HG03066 (cell line): Measurements from ENCODE around the gene GNAZ.

ENCODE experiments used
- ATAC-seq: cut with Tn5 transposase; IDR thresholded peaks from one replicate; pipeline ENCODE4 v1.9.1; 2021; ENCODE audit warnings: low read depth; ENCODE audit not compliant: unreplicated experiment

GNAZ gene

GRCh38 chr22:23090457-23090835 is 20.1 kb downstream of the GNAZ start:
- ATAC-seq = no peak

GRCh38 chr22:23091760-23092159 is 21.4 kb downstream of the GNAZ start:
- no peak for ATAC-seq

- ATAC-seq = no peak
Observed at GRCh38 chr22:23092217-23092955, 22.1 kb downstream of the GNAZ start.

GRCh38 chr22:23093051-23093788 is 22.9 kb downstream of the GNAZ start:
- ATAC-seq = no peak

- ATAC-seq = no peak
Observed at GRCh38 chr22:23094260-23094659, 23.9 kb downstream of the GNAZ start.

GRCh38 chr22:23094695-23095681 is 24.7 kb downstream of the GNAZ start:
- no peak for ATAC-seq

- no peak for ATAC-seq
Observed at GRCh38 chr22:23095733-23096342, 25.5 kb downstream of the GNAZ start.

GRCh38 chr22:23097412-23098229 is 27.3 kb downstream of the GNAZ start:
- no peak for ATAC-seq

GRCh38 chr22:23098230-23098705 is 27.9 kb downstream of the GNAZ start:
- no peak for ATAC-seq

- ATAC-seq = no peak
Observed at GRCh38 chr22:23098718-23099530, 28.6 kb downstream of the GNAZ start.

- ATAC-seq = no peak
Observed at GRCh38 chr22:23099531-23099804, 29.1 kb downstream of the GNAZ start.

- no peak for ATAC-seq
Observed at GRCh38 chr22:23100124-23100801, 29.9 kb downstream of the GNAZ start.

GRCh38 chr22:23101524-23101923 is 31.2 kb downstream of the GNAZ start:
- no peak for ATAC-seq

- ATAC-seq = no peak
Observed at GRCh38 chr22:23102002-23102655, 31.8 kb downstream of the GNAZ start.

GRCh38 chr22:23102776-23103175 is 32.5 kb downstream of the GNAZ start:
- no peak for ATAC-seq

- no peak for ATAC-seq
Observed at GRCh38 chr22:23103199-23103954, 33.1 kb downstream of the GNAZ start.
